ENCODE data around the gene COX7A2. TPM values are rescaled to one million over a fixed set of nuclear protein-coding genes. Genes with fewer than 3 reads are reported as not detected.

The COX7A2 gene
- total and polyA plus RNA-seq, 2 donors (not counting 1 experiment from before 2014, with no cell fraction given), result 83.8 to 160 TPM

DNA sequence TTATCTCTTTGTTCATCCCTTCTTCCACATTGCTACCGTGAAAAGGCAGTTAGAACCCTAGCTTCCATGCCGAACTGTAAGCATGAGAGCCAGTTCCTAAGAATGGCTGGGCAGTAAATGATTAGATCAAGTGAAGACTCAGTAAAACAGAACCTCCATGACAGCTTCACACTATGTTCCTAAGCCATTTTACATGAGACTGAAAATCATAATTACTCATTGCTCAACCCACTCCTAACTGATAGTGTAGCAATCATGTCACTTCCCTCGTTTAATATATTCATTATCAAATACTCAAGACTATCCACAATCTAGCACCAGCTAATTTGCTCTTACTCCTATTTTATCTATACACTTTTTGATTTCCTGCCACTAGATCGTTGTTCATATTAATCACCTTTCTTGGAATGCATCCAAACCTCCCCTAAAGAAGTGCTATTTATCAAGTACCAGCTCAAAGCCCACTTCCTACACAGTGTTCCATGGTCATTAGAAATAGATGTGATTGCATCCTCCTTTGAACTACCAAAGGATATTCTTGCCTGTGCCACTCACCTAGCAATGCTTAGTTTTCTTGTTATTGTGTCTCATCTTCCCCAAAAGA is 35.0 kb upstream of the COX7A2 start:
- Mint-ChIP-seq H3K27me3 (no peaks in the 10 kb centered on the region), H3K4me1 (peaks cover 52% of the 10 kb centered on the region), H3K4me3 (no peak overlapping the region), H3K9me3 (ENCODE audit: insufficient read depth) (no peaks in the 10 kb centered on the region), H3K27ac (no peak overlapping the region)
- Histone ChIP-seq H2AFZ (ENCODE audit: insufficient read depth, low read depth, low read length, poor library complexity, severe bottlenecking) (no peak overlapping the region), H3K79me2 (ENCODE audit: control insufficient read depth, insufficient read depth, low read length) (peaks cover 87% of the 10 kb centered on the region), H3K4me1 (ENCODE audit: control insufficient read depth in 2 of 2, insufficient read depth in 2 of 2, low read length in 2 of 2) (peaks cover 6 to 18% of the 10 kb centered on the region in 2 donors), H3K27ac (ENCODE audit: low read length in 2 of 2) (no peak overlapping the region), H3K9me3 (ENCODE audit: control extremely low read depth in 1 of 3, control insufficient read depth in 2 of 3, insufficient read depth in 1 of 3, low read length in 2 of 3) (no peaks in the 10 kb centered on the region), H3K27me3 (replicated peaks in 1 of 4; ENCODE audit: control extremely low read depth in 1 of 4, control insufficient read depth in 3 of 4, insufficient read depth in 4 of 4, low read length in 3 of 4) (no peaks in the 10 kb centered on the region), H3K36me3 (replicated peaks in 1 of 2; ENCODE audit: control extremely low read depth in 1 of 2, control insufficient read depth in 1 of 2, extremely low read depth in 1 of 2, insufficient read depth in 2 of 2, low read length in 1 of 2) (no peaks in the 10 kb centered on the region), H3K4me2 (replicated peaks; ENCODE audit: low read depth, low read length, poor library complexity, severe bottlenecking) (no peak overlapping the region), H3K9ac (ENCODE audit: low read length) (no peak overlapping the region), H3K4me3 (ENCODE audit: control extremely low read depth in 1 of 5, extremely low read depth in 1 of 5, insufficient read depth in 1 of 5, low read depth in 2 of 5, low read length in 4 of 5) (no peak overlapping the region), H4K20me1 (ENCODE audit: control insufficient read depth, insufficient read depth, low read length, poor library complexity, severe bottlenecking) (peaks cover 24% of the 10 kb centered on the region)
- 53% methylated on average over 3 of the region's 4 CpGs for WGBS (ENCODE audit: insufficient coverage)
- ATAC-seq (ENCODE audit: low read depth) (no peak), DNase-seq (no peak)
- CTCF ChIA-PET, result interaction anchor here (1.0 to 2.4 kb wide), 3 partner anchors 11 to 19 kb away, joined by 3 to 14 read pairs (median 4); no protein-coding TSS in a partner anchor
- intact Hi-C loops (cut with micrococcal nuclease), result no loop called here
- POLR2A ChIA-PET, result no interaction called here
- TF ChIP-seq EZH2 (IDR thresholded peaks at IDR 0.05; ENCODE audit: borderline replicate concordance, insufficient read depth, low read depth, low read length, poor library complexity, severe bottlenecking), result no peak

- H3K9me3 Mint-ChIP-seq (ENCODE audit: insufficient read depth), result no peaks in the 10 kb centered on the region
- no peak overlapping the region for H3K4me2 ChIP-seq (replicated peaks; ENCODE audit: low read depth, low read length, poor library complexity, severe bottlenecking)
- H3K27me3 ChIP-seq (replicated peaks in 1 of 4; ENCODE audit: control extremely low read depth in 1 of 4, control insufficient read depth in 3 of 4, insufficient read depth in 4 of 4, low read length in 3 of 4), result no peaks in the 10 kb centered on the region
- H3K4me3 ChIP-seq (ENCODE audit: control extremely low read depth in 1 of 5, extremely low read depth in 1 of 5, insufficient read depth in 1 of 5, low read depth in 2 of 5, low read length in 4 of 5), result no peak overlapping the region
- H3K9ac ChIP-seq (ENCODE audit: low read length), result no peak overlapping the region
- H3K4me3 Mint-ChIP-seq, result no peak overlapping the region
- intact Hi-C loops (cut with micrococcal nuclease), result no loop called here
- POLR2A ChIA-PET, result no interaction called here
- H2AFZ ChIP-seq (ENCODE audit: insufficient read depth, low read depth, low read length, poor library complexity, severe bottlenecking), result no peak overlapping the region
- H3K79me2 ChIP-seq (ENCODE audit: control insufficient read depth, insufficient read depth, low read length), result peaks cover 80% of the 10 kb centered on the region
- peaks cover 0 to 3% of the 10 kb centered on the region in 2 donors for H3K4me1 ChIP-seq (ENCODE audit: control insufficient read depth in 2 of 2, insufficient read depth in 2 of 2, low read length in 2 of 2)
- H3K36me3 ChIP-seq (replicated peaks in 1 of 2; ENCODE audit: control extremely low read depth in 1 of 2, control insufficient read depth in 1 of 2, extremely low read depth in 1 of 2, insufficient read depth in 2 of 2, low read length in 1 of 2), result peaks cover 0 to 3% of the 10 kb centered on the region in 2 experiments
- H3K27ac ChIP-seq (ENCODE audit: low read length in 2 of 2), result no peak overlapping the region
- no peak overlapping the region for H3K27ac Mint-ChIP-seq
- CTCF ChIA-PET, result interaction anchor here (0.6 to 1.6 kb wide), 5 partner anchors 8 to 263 kb away, joined by 3 to 5 read pairs (median 3); partner anchors contain the start of gene COX7A2
- peaks cover 29% of the 10 kb centered on the region for H4K20me1 ChIP-seq (ENCODE audit: control insufficient read depth, insufficient read depth, low read length, poor library complexity, severe bottlenecking)
- no peaks in the 10 kb centered on the region for H3K9me3 ChIP-seq (ENCODE audit: control extremely low read depth in 1 of 3, control insufficient read depth in 2 of 3, insufficient read depth in 1 of 3, low read length in 2 of 3)
- ATAC-seq (ENCODE audit: low read depth) (no peak), DNase-seq (no peak)
- no peak for TF ChIP-seq CTCF (IDR thresholded peaks at IDR 0.05)
- no peak for TF ChIP-seq EZH2 (IDR thresholded peaks at IDR 0.05; ENCODE audit: borderline replicate concordance, insufficient read depth, low read depth, low read length, poor library complexity, severe bottlenecking)
- H3K27me3 Mint-ChIP-seq, result no peaks in the 10 kb centered on the region
- peaks cover 57% of the 10 kb centered on the region for H3K4me1 Mint-ChIP-seq
Measured at GRCh38 chr6:75275067-75275466, 31.5 kb upstream of the COX7A2 start.

Measured in B cell (primary cell).